GM04504 (cell line): ENCODE measurements around the gene TEK.
A peak's percentile ranks its signal among the peaks of the same experiment; 100 is the strongest.
"Not testable (repeated sequence)": the region's sequence is repeated elsewhere in the genome, so short reads cannot be mapped to it uniquely, and the experiment has no call there.

Experiments
- DNase-seq: peaks from one replicate; pipeline ENCODE4 v3.0.0-alpha.2; 2012; ENCODE audit warnings: low read depth

Gene TEK

GRCh38 chr9:27108981-27109541 is at the start of gene TEK:
TSS of gene TEK (plus strand) at chr9:27109225. CDS start at chr9:27109591, 366 bp downstream.
- DNase-seq, result no peak

DNA sequence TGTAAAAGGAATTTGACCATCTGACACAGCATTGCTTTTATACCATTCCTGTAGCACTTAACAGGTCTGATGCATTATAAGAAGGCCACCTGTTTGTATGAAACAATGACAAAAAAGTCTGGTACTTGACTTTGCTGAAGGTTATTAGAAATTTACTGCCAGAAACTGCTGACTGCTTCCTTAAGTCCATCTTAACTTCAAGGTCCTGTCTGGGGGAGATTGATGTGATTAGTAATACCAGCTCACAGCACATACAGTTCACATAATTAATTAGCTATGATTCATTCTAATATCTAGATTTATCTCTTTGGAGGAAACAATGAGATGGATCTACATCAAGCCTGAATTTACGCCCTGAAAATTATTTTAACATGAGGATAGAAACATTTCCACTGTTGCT is 49.6 kb upstream of the TEK start:
- DNase-seq, result no peak

GRCh38 chr9:27059907-27060306 is 49.1 kb upstream of the TEK start:
- DNase-seq, result no peak

DNA sequence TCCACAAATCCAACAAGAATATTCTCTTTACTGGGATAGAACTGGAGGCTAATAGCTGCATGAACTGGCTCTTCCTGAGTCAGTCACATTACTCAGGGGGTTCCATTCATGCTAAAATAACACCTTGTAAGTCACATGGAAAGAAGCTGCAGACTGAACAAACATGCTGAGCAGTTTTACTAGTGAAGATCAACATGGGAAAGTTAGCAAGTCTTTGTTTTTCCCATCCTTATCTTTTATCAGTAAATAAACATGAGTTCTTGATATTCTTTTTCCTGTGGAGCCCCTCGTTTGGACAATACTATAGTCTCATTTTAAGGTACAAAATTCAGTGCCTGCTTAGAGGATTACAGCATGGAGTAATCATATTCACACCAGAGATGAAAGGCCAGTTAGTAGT is 43.7 kb upstream of the TEK start:
- no peak for DNase-seq

DNA sequence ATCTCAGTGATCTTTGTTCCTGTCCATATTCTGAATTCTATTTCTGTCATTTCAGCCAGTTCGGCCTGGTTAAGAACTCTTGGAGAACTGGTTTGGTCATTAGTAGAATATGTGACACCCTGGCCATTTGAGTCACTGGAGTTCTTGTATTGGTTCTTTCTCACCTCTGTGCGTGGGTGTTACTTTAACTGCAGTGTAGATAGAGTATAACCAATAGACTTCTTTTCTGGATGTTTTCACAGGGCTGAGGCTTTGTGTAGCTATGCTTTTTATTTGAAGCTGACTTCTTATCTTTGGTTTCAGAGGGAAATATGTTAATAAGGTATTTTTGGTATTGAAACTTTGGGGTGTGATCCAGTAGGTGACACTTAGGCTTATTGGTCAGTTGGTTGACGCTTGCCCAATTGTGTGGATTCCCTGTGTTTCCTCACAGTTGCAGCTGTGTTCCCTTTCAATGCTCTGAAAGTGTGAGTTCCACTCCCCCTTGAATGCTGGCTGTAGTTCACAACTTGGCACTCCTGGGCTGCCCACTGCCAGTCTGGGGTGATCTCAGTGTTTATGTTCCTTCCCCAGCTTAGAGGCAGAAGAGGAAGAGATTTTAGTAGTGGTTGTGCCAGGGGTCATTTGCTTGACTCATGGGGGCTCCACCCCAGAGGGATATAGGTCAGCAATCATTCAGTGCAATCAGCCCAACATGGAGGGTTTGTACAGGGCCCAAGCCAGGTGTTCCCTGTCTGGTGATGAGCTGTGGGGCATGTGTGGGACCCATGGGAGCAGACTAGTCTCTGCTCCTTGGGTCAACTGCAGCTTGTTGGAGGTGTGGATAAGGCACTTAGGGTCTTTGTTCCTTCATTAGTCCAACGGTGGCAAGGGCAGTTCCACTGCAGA is 34.9 kb upstream of the TEK start:
- DNase-seq, result no peak

GRCh38 chr9:27078685-27079084 is 30.3 kb upstream of the TEK start:
- no peak for DNase-seq

DNA sequence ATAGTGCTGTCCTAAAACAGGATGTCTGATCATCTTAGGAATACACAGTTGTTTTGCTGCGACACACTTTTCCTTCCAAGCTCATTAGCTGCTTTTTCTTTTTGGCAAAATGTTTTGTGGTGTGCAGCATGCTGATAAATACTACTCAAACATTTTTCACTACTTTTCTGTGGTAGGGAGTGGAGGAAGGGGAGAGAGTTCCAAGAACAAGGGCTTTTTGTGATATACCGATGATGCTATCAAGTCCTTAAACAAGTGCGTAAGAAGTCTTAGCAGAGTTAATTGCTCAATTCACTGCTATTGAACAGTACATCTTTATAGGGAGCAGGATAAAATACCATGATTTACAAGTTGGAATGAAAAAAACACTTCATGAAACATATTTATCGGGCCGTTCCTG is 23.6 kb upstream of the TEK start:
- no peak for DNase-seq

- DNase-seq, result no peak
Observed at GRCh38 chr9:27086818-27087680, 22.0 kb upstream of the TEK start.

DNA sequence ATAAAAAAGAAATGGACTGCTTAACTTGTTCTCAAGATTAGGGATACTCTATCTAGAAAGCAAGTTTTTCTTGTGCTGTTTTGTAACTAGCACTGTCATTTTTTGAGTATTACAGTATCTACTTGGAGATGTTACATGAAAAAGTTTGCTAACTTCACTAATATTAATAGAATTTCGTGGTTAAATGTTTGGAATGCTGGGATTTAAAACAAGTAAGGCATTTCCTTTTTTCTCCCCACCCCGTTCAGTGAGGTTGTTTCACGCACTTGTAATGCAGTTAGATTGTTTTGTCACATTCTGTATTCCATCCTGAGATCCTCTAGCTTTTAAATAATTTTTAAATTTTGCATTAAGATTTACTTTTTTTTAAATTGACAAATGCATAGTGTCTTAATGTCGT is 20.0 kb upstream of the TEK start:
- DNase-seq, result no peak

DNA sequence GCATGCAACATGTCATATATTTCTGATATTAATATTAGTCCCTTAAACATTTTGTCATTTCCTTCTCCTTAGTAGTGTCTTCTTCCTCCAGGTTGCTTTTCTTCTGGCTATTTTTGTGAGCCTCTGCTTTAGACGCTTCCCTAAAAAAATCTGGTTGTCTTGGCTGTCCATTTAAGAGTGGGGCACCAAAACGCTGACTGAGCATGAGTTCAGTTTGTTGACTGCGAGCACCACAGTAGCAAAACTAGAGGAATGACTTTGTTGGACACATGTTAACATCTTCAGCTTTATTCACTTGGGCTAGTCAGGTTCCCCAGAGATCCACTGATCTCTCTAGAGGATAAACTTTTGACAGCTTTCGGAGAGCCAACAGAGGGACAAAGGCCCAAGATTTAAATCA is 19.3 kb upstream of the TEK start:
- DNase-seq, result no peak

DNA sequence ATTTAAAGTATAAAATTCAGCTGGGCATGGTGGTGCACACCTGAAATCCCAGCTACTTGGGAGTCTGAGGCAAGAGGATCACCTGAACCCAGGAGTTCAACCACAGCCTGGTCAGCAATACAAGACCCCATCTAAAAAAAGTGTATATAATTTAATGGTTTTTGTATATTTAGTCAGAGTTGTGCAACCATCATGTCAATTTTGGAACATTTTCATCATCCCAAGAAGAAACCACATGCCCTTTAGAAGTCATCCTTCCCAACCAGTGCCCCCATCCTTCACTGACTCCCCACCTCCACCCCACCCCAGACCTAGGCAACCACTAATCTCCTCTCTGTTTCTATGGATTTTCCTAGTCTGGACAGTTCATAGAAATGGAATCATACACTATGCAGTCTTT is 18.8 kb upstream of the TEK start:
- no peak for DNase-seq

- DNase-seq, result no peak
Observed at GRCh38 chr9:27090711-27091110, 18.3 kb upstream of the TEK start.

DNA sequence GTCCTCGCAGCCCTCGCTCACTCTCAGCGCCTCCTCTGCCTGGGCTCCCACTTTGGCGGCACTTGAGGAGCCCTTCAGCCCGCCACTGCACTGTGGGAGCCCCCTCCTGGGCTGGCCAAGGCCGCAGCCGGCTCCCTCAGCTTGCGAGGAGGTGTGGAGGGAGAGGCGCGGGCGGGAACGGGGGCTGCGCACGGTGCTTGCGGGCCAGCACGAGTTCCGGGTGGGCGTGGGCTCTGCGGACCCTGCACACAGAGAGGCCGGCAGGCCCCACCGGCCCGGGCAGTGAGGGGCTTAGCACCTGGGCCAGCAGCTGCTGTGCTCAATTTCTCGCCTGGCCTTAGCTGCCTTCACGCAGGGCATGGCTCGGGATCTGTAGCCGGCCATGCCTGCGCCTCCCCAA is 16.5 kb upstream of the TEK start:
- DNase-seq, result not testable (repeated sequence)

- not testable (repeated sequence) for DNase-seq
Observed at GRCh38 chr9:27093384-27094067, 15.5 kb upstream of the TEK start.

GRCh38 chr9:27094640-27095298 is 14.3 kb upstream of the TEK start:
- peak; percentile 29 for DNase-seq

DNA sequence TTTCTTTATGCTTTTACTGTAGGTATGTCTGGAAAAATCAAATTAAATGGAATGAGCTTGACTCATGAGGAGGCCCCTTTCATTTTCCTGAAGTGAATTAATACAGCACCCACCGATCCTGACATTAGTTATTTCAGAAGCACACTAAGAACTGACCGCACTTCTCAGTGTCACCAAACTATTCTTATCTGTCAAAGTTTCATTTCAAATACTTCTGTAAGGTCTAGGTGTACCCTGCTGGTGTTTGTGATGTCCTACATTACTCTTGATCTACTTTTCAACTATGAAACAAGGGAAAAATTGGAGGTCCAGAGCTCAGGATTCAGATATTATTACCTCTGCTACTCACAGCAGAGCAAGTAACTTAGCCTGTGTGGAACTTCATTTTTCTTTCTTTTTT is 1.8 kb upstream of the TEK start:
- no peak for DNase-seq

DNA sequence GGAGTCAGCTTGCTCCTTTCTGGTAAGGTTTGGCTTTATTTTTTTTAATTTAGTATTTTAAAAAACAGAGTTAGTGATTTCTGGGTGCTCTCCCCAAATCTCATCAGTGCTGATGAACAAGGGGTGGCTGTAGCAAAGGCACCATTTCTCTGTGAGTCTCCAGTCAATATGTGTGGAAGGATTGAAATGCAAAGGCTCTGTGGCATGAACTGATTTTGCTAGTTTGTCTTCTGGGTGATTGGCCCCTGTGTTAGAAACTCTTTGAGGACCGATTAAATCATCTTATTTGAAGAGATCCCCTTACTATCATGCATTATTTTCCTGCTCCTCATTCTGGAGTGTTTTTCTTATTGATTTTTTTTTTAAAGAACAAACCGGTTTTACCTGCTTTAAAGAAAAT is 596 bp downstream of the TEK start:
- DNase-seq, result no peak

- DNase-seq, result no peak
Observed at GRCh38 chr9:27110181-27110580, 1.2 kb downstream of the TEK start.

DNA sequence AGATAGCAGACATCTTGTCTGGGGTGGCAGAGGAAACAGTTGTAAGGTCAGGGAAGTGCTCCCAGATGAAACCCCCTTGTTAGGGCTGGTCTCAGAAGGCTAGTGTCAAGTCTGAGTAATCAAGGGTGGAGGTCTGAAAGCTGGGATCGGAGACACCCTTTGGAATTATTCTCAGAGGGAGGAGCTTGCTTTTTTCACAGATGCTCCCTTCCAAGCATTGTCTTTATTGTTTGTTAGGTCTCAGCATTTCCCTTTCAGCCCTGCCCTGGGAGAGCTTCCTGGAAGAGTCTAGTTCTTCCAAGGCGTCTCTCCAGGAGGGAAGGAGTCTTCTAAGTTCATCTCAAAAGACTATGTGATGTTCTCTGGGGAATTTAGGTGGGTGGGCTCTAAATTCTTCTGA is 3.2 kb downstream of the TEK start:
- no peak for DNase-seq

DNA sequence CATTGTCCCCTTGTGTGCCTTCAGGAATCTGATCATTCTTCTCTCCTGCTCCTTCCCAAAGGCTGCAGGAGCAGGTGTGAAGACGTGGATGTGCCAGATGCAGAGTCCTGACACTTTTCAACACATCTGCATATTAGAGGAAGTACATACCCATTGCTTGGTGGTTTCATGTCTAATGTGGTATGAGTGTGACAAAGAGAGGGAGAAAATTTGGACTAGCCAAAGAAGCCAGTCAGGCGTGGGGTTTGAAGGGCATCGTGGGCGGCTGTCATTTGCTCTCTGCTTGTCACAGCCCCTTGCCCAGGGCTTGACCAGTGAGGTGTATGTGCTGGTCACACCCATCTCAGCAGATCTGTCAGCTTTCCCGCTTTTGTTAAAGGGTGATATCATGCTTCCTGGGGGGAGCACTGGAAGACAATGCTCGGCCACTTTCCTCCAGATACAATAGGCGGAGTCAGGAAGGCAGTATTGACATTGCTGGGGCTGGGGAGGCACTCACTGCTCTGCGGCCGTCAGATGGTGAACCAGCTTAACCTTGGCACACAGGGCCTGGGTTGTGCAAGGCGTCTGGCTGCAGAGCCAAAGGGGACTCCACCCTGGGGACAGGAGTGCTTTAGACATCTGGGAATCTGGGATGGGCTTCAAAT is 8.6 kb downstream of the TEK start:
- DNase-seq, result no peak

DNA sequence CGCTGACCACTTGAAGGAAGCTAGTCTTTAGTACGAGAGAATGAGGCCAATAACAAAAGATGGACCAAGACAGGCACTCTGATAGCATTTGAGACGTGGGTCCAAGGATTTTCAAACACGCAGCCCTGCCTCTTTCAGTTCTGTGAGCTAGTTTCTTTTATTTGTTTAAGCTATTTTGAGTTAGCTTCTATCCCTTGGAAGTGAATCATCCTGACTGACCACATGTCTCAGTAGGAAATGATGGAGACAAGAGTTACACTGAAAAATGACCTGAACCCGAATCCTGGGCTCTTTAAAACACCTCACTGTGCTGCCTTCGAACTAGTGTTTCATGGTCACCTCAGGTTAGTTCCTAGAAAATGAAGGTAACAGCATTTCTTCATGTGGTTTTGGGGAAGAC is 9.9 kb downstream of the TEK start:
- DNase-seq, result no peak
